Smooth muscle cell (in vitro differentiated cells): Measurements from ENCODE around the gene HOXA10. TPM values are rescaled to one million over a fixed set of nuclear protein-coding genes. Genes with fewer than 3 reads are reported as not detected.

Experiments used
- DNase-seq: peaks from one replicate; lab custom pipeline; 2025; ENCODE audit not compliant: unreplicated experiment; lab: John Stamatoyannopoulos, UW
- H2AFZ ChIP-seq: fragments of 200-600 bp; sonication (generic); 2 replicates; pipeline ENCODE4 v1.6.0; 2016; ENCODE audit warnings: antibody characterized with exemption, low read depth, mild to moderate bottlenecking
- H3F3A ChIP-seq: fragments of 200-600 bp; sonication (generic); 2 replicates; pipeline ENCODE4 v1.6.0; 2017; ENCODE audit warnings: antibody characterized with exemption, low read depth
- H3K27ac ChIP-seq: fragments of 200-600 bp; sonication (generic); 2 replicates; pipeline ENCODE4 v1.5.1; 2016; ENCODE audit warnings: low read depth, mild to moderate bottlenecking
- H3K27me3 ChIP-seq: fragments of 200-600 bp; sonication (generic); 2 replicates; pipeline ENCODE4 v1.6.1; 2016; ENCODE audit warnings: low read depth, mild to moderate bottlenecking
- H3K36me3 ChIP-seq: fragments of 200-600 bp; sonication (generic); 2 replicates; pipeline ENCODE4 v1.5.1; 2016; ENCODE audit warnings: low read depth
- H3K4me1 ChIP-seq: fragments of 200-600 bp; sonication (generic); 2 replicates; pipeline ENCODE4 v1.5.1; 2016; ENCODE audit warnings: low read depth
- H3K4me2 ChIP-seq: fragments of 200-600 bp; sonication (generic); 2 replicates; pipeline ENCODE4 v1.6.0; 2016; ENCODE audit warnings: mild to moderate bottlenecking
- H3K4me3 ChIP-seq: fragments of 200-600 bp; sonication (generic); 2 replicates; pipeline ENCODE4 v1.5.1; 2016; ENCODE audit warnings: mild to moderate bottlenecking
- H3K79me2 ChIP-seq: fragments of 200-600 bp; sonication (generic); 2 replicates; pipeline ENCODE4 v1.6.0; 2016; ENCODE audit warnings: low read depth, mild to moderate bottlenecking
- H3K9ac ChIP-seq: fragments of 200-600 bp; sonication (generic); 2 replicates; pipeline ENCODE4 v1.6.0; 2016; ENCODE audit warnings: low read depth
- H3K9me3 ChIP-seq: fragments of 200-600 bp; sonication (generic); replicated peaks from 2 replicates; pipeline ENCODE4 v1.5.1; 2016; ENCODE audit warnings: low read depth
- H4K20me1 ChIP-seq: fragments of 200-600 bp; sonication (generic); 2 replicates; pipeline ENCODE4 v1.6.0; 2016; ENCODE audit warnings: low read depth
- CTCF ChIP-seq: fragments of 200-600 bp; sonication (generic); IDR thresholded peaks from 2 replicates; pipeline ENCODE4 v1.5.1; 2017; ENCODE audit warnings: borderline replicate concordance, mild to moderate bottlenecking, antibody characterized with exemption; ENCODE audit not compliant: insufficient read depth, poor library complexity, severe bottlenecking
- WGBS: methylation state at CpG from one replicate; pipeline ENCODE4 v1.1.7; 2016; ENCODE audit warnings: low lambda C conversion rate; 5-methylcytosine and 5-hydroxymethylcytosine counted together
- polyA plus RNA-seq: library from polyadenylated mRNA; unstranded; fragments of >200 nt; fragmentation: Nextera tagmentation; extraction: Ambion mirVana; gene quantifications from 2 replicates; pipeline ENCODE4 v1.2.1, GENCODE V29; 2016
- total RNA-seq: library from RNA; depleted of rRNA; stranded (reverse); fragments of >200 nt; gene quantifications from 2 replicates; pipeline ENCODE4 v1.2.3, GENCODE V29; 2014

The HOXA10 gene
- total and polyA plus RNA-seq, 2 experiments from 2014 or later: 37.6 to 53.6 TPM

DNA sequence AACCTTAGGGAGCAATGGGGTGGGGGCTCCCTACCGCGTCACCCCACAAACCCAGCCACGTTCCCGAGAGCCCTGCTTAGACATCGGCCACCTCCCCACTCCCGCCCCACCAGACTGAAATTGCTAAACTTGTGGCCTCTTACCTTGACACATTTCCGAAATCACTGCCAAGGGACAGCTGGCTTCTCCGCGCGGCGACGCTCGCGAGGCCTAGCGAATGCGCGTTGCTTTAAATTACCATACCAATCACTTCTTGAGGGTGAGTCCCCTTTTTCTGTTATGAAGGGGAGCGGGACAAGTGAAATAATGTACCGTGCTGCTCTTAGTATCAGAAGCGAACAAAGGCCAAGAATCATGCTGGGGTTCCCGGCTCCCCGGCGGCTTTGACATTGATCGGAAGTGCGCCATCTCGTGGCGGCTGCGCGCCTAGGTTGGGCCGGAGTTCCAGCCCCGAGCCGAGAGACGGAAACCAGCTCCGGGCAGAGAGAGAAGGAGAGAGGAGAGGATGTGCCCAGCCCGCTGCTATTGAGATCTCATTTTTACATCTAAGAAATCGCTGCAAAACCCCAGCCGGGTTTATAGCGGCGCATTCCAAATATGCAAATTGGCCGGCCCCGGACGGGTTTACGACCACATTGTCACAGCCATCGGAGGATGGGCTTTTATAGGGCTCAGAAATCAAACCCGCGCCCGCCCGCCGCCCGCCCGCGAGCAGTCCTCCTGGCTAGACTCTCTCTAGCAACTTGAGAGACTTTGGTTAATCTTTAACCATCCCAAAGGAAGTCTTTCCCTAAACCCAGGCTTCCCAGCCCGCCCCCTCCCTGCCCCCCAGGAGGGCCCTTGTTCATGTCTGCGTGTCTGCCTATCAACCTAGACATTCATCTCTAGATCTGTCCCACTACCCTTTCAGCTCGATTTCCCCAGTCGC lies 5.6 kb upstream of the HOXA10 start:
- H3K9ac ChIP-seq: peak overlapping the region; percentile 75
- peak overlapping the region; percentile 74 for H2AFZ ChIP-seq
- peak overlapping the region; percentile 89 for H3K4me2 ChIP-seq
- H3K9me3 ChIP-seq: no peaks in the 10 kb centered on the region
- H3K27ac ChIP-seq: peak overlapping the region; percentile 95
- WGBS: 4% methylated on average over 56 of the region's 56 CpGs
- H3K79me2 ChIP-seq: peaks cover 80% of the 10 kb centered on the region
- H3K27me3 ChIP-seq: no peaks in the 10 kb centered on the region
- H3F3A ChIP-seq: no peaks in the 10 kb centered on the region
- TF ChIP-seq CTCF: peak; percentile 87
- H3K4me1 ChIP-seq: peaks cover 7% of the 10 kb centered on the region
- H3K36me3 ChIP-seq: no peaks in the 10 kb centered on the region
- H4K20me1 ChIP-seq: peaks cover 24% of the 10 kb centered on the region
- peak; percentile 71 for DNase-seq
- H3K4me3 ChIP-seq: peak overlapping the region; percentile 67

- H2AFZ ChIP-seq: peak overlapping the region; percentile 74
- peak overlapping the region; percentile 67 for H3K4me3 ChIP-seq
- peak overlapping the region; percentile 89 for H3K4me2 ChIP-seq
Observed at GRCh38 chr7:27179030-27179429, 4.9 kb upstream of the HOXA10 start.

DNA sequence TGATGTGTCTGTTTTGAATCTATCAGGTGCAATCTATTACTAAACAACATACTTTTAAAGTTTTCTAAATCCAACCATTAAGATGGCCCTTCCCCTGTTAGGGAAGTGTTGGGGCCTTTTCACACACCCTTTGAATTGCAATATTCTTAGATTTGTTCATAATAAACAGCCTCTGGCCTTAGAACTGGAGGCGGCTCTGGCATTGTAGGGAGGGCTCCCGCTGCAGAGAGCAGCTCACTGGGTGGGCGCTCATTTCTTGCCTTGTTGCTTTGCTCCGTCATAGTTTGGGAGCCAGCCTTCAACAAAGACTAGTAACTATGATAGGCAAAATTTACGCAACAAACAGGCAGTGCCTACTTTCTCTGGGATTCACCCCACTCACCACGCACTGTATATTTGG lies 4.2 kb upstream of the HOXA10 start:
- Histone ChIP-seq H3K79me2 (peaks cover 80% of the 10 kb centered on the region), H3K4me1 (peaks cover 7% of the 10 kb centered on the region), H3K9ac (peak overlapping the region; percentile 75), H2AFZ (no peak overlapping the region), H3F3A (no peaks in the 10 kb centered on the region), H3K27me3 (no peaks in the 10 kb centered on the region), H3K4me2 (peak overlapping the region; percentile 89), H4K20me1 (peaks cover 23% of the 10 kb centered on the region), H3K4me3 (peak overlapping the region; percentile 67), H3K36me3 (no peaks in the 10 kb centered on the region), H3K27ac (peak overlapping the region; percentile 95), H3K9me3 (no peaks in the 10 kb centered on the region)
- WGBS: 41% methylated on average over 6 of the region's 6 CpGs
- DNase-seq: no peak
- TF ChIP-seq CTCF: no peak

More at GRCh38 chr7:27179030-27179429, 4.9 kb upstream of the HOXA10 start:
- H3K79me2 ChIP-seq: peaks cover 80% of the 10 kb centered on the region
- TF ChIP-seq CTCF: no peak
- peak overlapping the region; percentile 95 for H3K27ac ChIP-seq
- H3K9ac ChIP-seq: peak overlapping the region; percentile 75
- H3K4me1 ChIP-seq: peaks cover 7% of the 10 kb centered on the region
- no peaks in the 10 kb centered on the region for H3K27me3 ChIP-seq
- no peak for DNase-seq
- no peaks in the 10 kb centered on the region for H3K9me3 ChIP-seq
- no peaks in the 10 kb centered on the region for H3F3A ChIP-seq
- 17% methylated on average over 14 of the region's 14 CpGs for WGBS
- H4K20me1 ChIP-seq: peaks cover 24% of the 10 kb centered on the region
- H3K36me3 ChIP-seq: no peaks in the 10 kb centered on the region
